ENCODE results near the gene VAPA.

- TF ChIP-seq, protein P1, sequence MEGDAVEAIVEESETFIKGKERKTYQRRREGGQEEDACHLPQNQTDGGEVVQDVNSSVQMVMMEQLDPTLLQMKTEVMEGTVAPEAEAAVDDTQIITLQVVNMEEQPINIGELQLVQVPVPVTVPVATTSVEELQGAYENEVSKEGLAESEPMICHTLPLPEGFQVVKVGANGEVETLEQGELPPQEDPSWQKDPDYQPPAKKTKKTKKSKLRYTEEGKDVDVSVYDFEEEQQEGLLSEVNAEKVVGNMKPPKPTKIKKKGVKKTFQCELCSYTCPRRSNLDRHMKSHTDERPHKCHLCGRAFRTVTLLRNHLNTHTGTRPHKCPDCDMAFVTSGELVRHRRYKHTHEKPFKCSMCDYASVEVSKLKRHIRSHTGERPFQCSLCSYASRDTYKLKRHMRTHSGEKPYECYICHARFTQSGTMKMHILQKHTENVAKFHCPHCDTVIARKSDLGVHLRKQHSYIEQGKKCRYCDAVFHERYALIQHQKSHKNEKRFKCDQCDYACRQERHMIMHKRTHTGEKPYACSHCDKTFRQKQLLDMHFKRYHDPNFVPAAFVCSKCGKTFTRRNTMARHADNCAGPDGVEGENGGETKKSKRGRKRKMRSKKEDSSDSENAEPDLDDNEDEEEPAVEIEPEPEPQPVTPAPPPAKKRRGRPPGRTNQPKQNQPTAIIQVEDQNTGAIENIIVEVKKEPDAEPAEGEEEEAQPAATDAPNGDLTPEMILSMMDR (IDR thresholded peaks at IDR 0.05): no peak
- TF ChIP-seq POLR2A (IDR thresholded peaks at IDR 0.05) (no peak), POLR2AphosphoS5 (IDR thresholded peaks at IDR 0.05; ENCODE audit: insufficient read depth in 1 of 2, low read depth in 1 of 2) (no peak)
These were observed 36.0 kb downstream of the VAPA start for GRCh38 chr18:9949861-9950260.

Data from vagina (tissue), 2 donors.